Measurements from ENCODE around the gene SH3YL1. TPM values are rescaled to one million over a fixed set of nuclear protein-coding genes. Genes with fewer than 3 reads are reported as not detected.
A peak's percentile ranks its signal among the peaks of the same experiment; 100 is the strongest.

Gene SH3YL1
- total RNA-seq: 10 to 100 TPM; 28.3 to 42.2 (median 32.3) TPM
- 43.0 TPM for total RNA-seq (2013)

- H3K9me3 Mint-ChIP-seq: no peaks in the 10 kb centered on the region
- ATAC-seq: peak; percentile 29 to 36 (median 32)
- Histone ChIP-seq H3K9me3 (ENCODE audit: control insufficient read depth, insufficient read depth, low read length) (no peaks in the 10 kb centered on the region), H3K36me3 (ENCODE audit: control insufficient read depth, insufficient read depth, low read length) (no peaks in the 10 kb centered on the region), H3K4me1 (ENCODE audit: control insufficient read depth, insufficient read depth, low read length) (peaks cover 21% of the 10 kb centered on the region), H3K27me3 (ENCODE audit: control insufficient read depth, insufficient read depth, low read length) (no peaks in the 10 kb centered on the region), H3K27ac (ENCODE audit: low read length) (peak within 1 kb of the TSS; percentile 85), H3K4me3 (ENCODE audit: low read length) (peak within 1 kb of the TSS; percentile 94)
- peaks cover 2% of the 10 kb centered on the region for H3K36me3 Mint-ChIP-seq
- H3K4me3 Mint-ChIP-seq: peak within 1 kb of the TSS; percentile 98
- 1% methylated on average over 77 of the region's 77 CpGs for WGBS (ENCODE audit: insufficient coverage)
- H3K4me1 Mint-ChIP-seq: peaks cover 39 to 45% of the 10 kb centered on the region in 2 donors
- intact Hi-C loops (cut with micrococcal nuclease): loop anchor here (2.0 kb wide), 1 partner anchor 71 kb away; no protein-coding TSS in a partner anchor
- peak; percentile 53 to 80 for DNase-seq
- H3K27me3 Mint-ChIP-seq (ENCODE audit: low read depth in 2 of 2): no peaks in the 10 kb centered on the region
- peak within 1 kb of the TSS; percentile 92 to 98 for H3K27ac Mint-ChIP-seq
- TF ChIP-seq CTCF (IDR thresholded peaks at IDR 0.05): no peak
Measured at GRCh38 chr2:263774-264492, at the start of gene SH3YL1. Gene SH3YL1 (minus strand): TSS chr2:264032. CDS start chr2:263984, 48 bp downstream.

GRCh38 chr2:310994-311393, 47.2 kb upstream of the SH3YL1 start:
- 84% methylated on average over 5 of the region's 5 CpGs for WGBS (ENCODE audit: insufficient coverage)
- Mint-ChIP-seq H3K9me3 (no peaks in the 10 kb centered on the region), H3K36me3 (no peaks in the 10 kb centered on the region), H3K4me1 (peaks cover 0 to 7% of the 10 kb centered on the region in 2 donors), H3K4me3 (no peak overlapping the region), H3K27ac (no peak overlapping the region), H3K27me3 (ENCODE audit: low read depth in 2 of 2) (peaks cover 5 to 15% of the 10 kb centered on the region in 2 donors)
- ATAC-seq: no peak
- TF ChIP-seq CTCF (IDR thresholded peaks at IDR 0.05): no peak
- no peak overlapping the region for H3K27ac ChIP-seq (ENCODE audit: low read length)
- no peaks in the 10 kb centered on the region for H3K36me3 ChIP-seq (ENCODE audit: control insufficient read depth, insufficient read depth, low read length)
- no peaks in the 10 kb centered on the region for H3K9me3 ChIP-seq (ENCODE audit: control insufficient read depth, insufficient read depth, low read length)
- DNase-seq: no peak
- intact Hi-C loops (cut with micrococcal nuclease): no loop called here
- no peak overlapping the region for H3K4me3 ChIP-seq (ENCODE audit: low read length)
- H3K4me1 ChIP-seq (ENCODE audit: control insufficient read depth, insufficient read depth, low read length): no peaks in the 10 kb centered on the region
- no peaks in the 10 kb centered on the region for H3K27me3 ChIP-seq (ENCODE audit: control insufficient read depth, insufficient read depth, low read length)

GRCh38 chr2:309954-310510, 46.2 kb upstream of the SH3YL1 start:
- DNase-seq: no peak

More at GRCh38 chr2:309954-310510, 46.2 kb upstream of the SH3YL1 start:
- no peaks in the 10 kb centered on the region for H3K4me1 ChIP-seq (ENCODE audit: control insufficient read depth, insufficient read depth, low read length)
- H3K36me3 ChIP-seq (ENCODE audit: control insufficient read depth, insufficient read depth, low read length): no peaks in the 10 kb centered on the region
- no peak for ATAC-seq
- H3K4me3 ChIP-seq (ENCODE audit: low read length): no peak overlapping the region
- 82% methylated on average over 9 of the region's 10 CpGs for WGBS (ENCODE audit: insufficient coverage)
- intact Hi-C loops (cut with micrococcal nuclease): no loop called here
- Mint-ChIP-seq H3K4me3 (no peak overlapping the region), H3K27me3 (ENCODE audit: low read depth in 2 of 2) (peaks cover 8 to 12% of the 10 kb centered on the region in 2 donors), H3K9me3 (no peaks in the 10 kb centered on the region), H3K27ac (no peak overlapping the region), H3K36me3 (no peaks in the 10 kb centered on the region), H3K4me1 (peaks cover 0 to 7% of the 10 kb centered on the region in 2 donors)
- no peaks in the 10 kb centered on the region for H3K9me3 ChIP-seq (ENCODE audit: control insufficient read depth, insufficient read depth, low read length)
- no peaks in the 10 kb centered on the region for H3K27me3 ChIP-seq (ENCODE audit: control insufficient read depth, insufficient read depth, low read length)
- H3K27ac ChIP-seq (ENCODE audit: low read length): no peak overlapping the region
- no peak for TF ChIP-seq CTCF (IDR thresholded peaks at IDR 0.05)
